Activated CD8-positive, alpha-beta memory T cell treated with anti-CD3 and anti-CD28 coated beads, Interleukin-2, amount 50 U/mL, for 24 hours (primary cell): Measurements from ENCODE around the gene FBXO9.
A peak's percentile ranks its signal among the peaks of the same experiment; 100 is the strongest.

ENCODE experiments used
- DNase-seq: peaks from one replicate; pipeline ENCODE4 v3.0.0-alpha.2; 2020; ENCODE audit errors: extremely low read depth

FBXO9 gene

GRCh38 chr6:53065266-53066076, at the start of gene FBXO9:
Gene FBXO9 (plus strand): TSS chr6:53065404. CDS start chr6:53065790, 386 bp downstream.
- peak; percentile 37 for DNase-seq

- no peak for DNase-seq
These were observed 49.7 kb upstream of the FBXO9 start for GRCh38 chr6:53015486-53015885.

GRCh38 chr6:53018446-53018845, 46.8 kb upstream of the FBXO9 start:
- no peak for DNase-seq

- no peak for DNase-seq
These were observed 45.0 kb upstream of the FBXO9 start for GRCh38 chr6:53020005-53020744.

GRCh38 chr6:53023323-53023722, 41.9 kb upstream of the FBXO9 start:
- no peak for DNase-seq

GRCh38 chr6:53026526-53026925, 38.7 kb upstream of the FBXO9 start:
- no peak for DNase-seq

- DNase-seq: no peak
These were observed 38.0 kb upstream of the FBXO9 start for GRCh38 chr6:53027131-53027718.

- DNase-seq: no peak
These were observed 36.7 kb upstream of the FBXO9 start for GRCh38 chr6:53028467-53028866.

- no peak for DNase-seq
These were observed 35.9 kb upstream of the FBXO9 start for GRCh38 chr6:53029257-53029656.

- no peak for DNase-seq
These were observed 35.4 kb upstream of the FBXO9 start for GRCh38 chr6:53029761-53030160.

- no peak for DNase-seq
These were observed 33.9 kb upstream of the FBXO9 start for GRCh38 chr6:53031281-53031680.

- DNase-seq: no peak
These were observed 32.4 kb upstream of the FBXO9 start for GRCh38 chr6:53032849-53033248.

GRCh38 chr6:53033764-53034163, 31.4 kb upstream of the FBXO9 start:
- no peak for DNase-seq

GRCh38 chr6:53035549-53036213, 29.5 kb upstream of the FBXO9 start:
- DNase-seq: no peak

GRCh38 chr6:53038141-53038540, 27.1 kb upstream of the FBXO9 start:
- no peak for DNase-seq

GRCh38 chr6:53038596-53038995, 26.6 kb upstream of the FBXO9 start:
- DNase-seq: no peak

- DNase-seq: no peak
These were observed 23.8 kb upstream of the FBXO9 start for GRCh38 chr6:53041356-53041755.

- no peak for DNase-seq
These were observed 23.1 kb upstream of the FBXO9 start for GRCh38 chr6:53042112-53042511.

- no peak for DNase-seq
These were observed 21.6 kb upstream of the FBXO9 start for GRCh38 chr6:53043581-53043980.

GRCh38 chr6:53044071-53044470, 21.1 kb upstream of the FBXO9 start:
- DNase-seq: no peak

GRCh38 chr6:53044572-53044971, 20.6 kb upstream of the FBXO9 start:
- no peak for DNase-seq
